ENCODE results near the gene SSR3.

Gene SSR3

GRCh38 chr3:156543043-156543555 is 11.8 kb downstream of the SSR3 start:
- Mint-ChIP-seq H3K9me3 (no peaks in the 10 kb centered on the region), H3K36me3 (ENCODE audit: insufficient read depth) (peaks cover 53% of the 10 kb centered on the region), H3K4me3 (no peak overlapping the region), H3K4me1 (peaks cover 17% of the 10 kb centered on the region), H3K27me3 (no peaks in the 10 kb centered on the region), H3K27ac (ENCODE audit: low read depth) (no peak overlapping the region)
- no peak for DNase-seq (ENCODE audit: low spot score in 2 of 2)
- ATAC-seq (replicated peaks; ENCODE audit: extremely low read depth, poor library complexity, severe bottlenecking), result no peak

DNA sequence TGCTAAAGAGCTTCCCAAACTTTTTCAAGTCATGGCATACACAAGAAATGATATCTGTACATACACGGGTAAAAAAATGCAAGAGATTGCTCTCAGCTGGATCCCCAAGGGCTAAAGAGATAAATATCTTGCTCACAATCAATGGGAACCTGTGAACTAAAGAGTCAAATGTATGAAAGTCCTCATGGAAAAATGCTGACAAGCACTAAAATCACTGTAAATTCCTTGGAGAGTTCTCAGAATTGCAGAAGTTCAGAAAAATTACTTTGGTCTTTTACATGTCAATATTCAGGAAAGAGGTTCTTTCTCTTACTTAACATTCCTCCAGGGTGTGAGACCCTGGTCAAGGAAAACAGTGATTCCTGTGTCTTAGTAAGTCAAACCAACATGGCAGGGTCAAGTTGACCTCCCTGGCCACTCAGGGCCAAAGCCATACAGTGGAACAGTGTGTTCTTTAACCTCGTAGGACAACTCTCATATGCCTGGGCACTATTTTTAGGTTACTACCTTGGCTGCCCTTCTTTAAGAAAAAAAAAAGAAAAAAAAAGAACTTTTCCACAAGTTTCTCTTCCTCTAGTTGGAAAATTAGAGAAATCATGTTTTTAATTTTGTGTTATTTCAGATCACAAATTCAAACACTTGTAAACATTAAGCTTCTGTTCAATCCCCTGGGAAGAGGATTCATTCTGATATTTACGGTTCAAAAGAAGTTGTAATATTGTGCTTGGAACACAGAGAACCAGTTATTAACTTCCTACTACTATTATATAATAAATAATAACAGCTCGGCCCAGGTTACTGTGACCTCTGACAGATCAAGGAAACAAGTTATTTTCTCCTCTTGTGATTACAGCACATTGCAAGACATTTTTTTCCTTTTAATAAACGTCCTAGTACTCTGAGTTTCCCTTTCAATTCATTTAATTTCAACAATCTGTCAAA is 12.5 kb downstream of the SSR3 start:
- no peak overlapping the region for H3K27ac Mint-ChIP-seq (ENCODE audit: low read depth)

GRCh38 chr3:156539802-156540201 is 15.1 kb downstream of the SSR3 start:
- H3K27ac Mint-ChIP-seq (ENCODE audit: low read depth), result no peak overlapping the region
- ATAC-seq (replicated peaks; ENCODE audit: extremely low read depth, poor library complexity, severe bottlenecking), result no peak
- H3K27me3 Mint-ChIP-seq, result no peaks in the 10 kb centered on the region
- H3K4me3 Mint-ChIP-seq, result no peak overlapping the region
- no peaks in the 10 kb centered on the region for H3K4me1 Mint-ChIP-seq
- no peaks in the 10 kb centered on the region for H3K9me3 Mint-ChIP-seq
- no peak for DNase-seq (ENCODE audit: low spot score in 2 of 2)
- peaks cover 37% of the 10 kb centered on the region for H3K36me3 Mint-ChIP-seq (ENCODE audit: insufficient read depth)

More for the DNA sequence above, 12.5 kb downstream of the SSR3 start:
- Mint-ChIP-seq H3K36me3 (ENCODE audit: insufficient read depth) (peaks cover 49% of the 10 kb centered on the region), H3K4me3 (no peak overlapping the region), H3K4me1 (peaks cover 15% of the 10 kb centered on the region), H3K9me3 (no peaks in the 10 kb centered on the region), H3K27me3 (no peaks in the 10 kb centered on the region)
- DNase-seq (ENCODE audit: low spot score in 2 of 2) (no peak), ATAC-seq (replicated peaks; ENCODE audit: extremely low read depth, poor library complexity, severe bottlenecking) (no peak)

- H3K4me3 Mint-ChIP-seq, result no peak overlapping the region
- H3K36me3 Mint-ChIP-seq (ENCODE audit: insufficient read depth), result peaks cover 33% of the 10 kb centered on the region
- H3K27ac Mint-ChIP-seq (ENCODE audit: low read depth), result no peak overlapping the region
- H3K27me3 Mint-ChIP-seq, result no peaks in the 10 kb centered on the region
- no peaks in the 10 kb centered on the region for H3K9me3 Mint-ChIP-seq
- DNase-seq (ENCODE audit: low spot score in 2 of 2) (no peak), ATAC-seq (replicated peaks; ENCODE audit: extremely low read depth, poor library complexity, severe bottlenecking) (no peak)
- H3K4me1 Mint-ChIP-seq, result no peaks in the 10 kb centered on the region
Measured at GRCh38 chr3:156539051-156539450, 15.9 kb downstream of the SSR3 start.

DNA sequence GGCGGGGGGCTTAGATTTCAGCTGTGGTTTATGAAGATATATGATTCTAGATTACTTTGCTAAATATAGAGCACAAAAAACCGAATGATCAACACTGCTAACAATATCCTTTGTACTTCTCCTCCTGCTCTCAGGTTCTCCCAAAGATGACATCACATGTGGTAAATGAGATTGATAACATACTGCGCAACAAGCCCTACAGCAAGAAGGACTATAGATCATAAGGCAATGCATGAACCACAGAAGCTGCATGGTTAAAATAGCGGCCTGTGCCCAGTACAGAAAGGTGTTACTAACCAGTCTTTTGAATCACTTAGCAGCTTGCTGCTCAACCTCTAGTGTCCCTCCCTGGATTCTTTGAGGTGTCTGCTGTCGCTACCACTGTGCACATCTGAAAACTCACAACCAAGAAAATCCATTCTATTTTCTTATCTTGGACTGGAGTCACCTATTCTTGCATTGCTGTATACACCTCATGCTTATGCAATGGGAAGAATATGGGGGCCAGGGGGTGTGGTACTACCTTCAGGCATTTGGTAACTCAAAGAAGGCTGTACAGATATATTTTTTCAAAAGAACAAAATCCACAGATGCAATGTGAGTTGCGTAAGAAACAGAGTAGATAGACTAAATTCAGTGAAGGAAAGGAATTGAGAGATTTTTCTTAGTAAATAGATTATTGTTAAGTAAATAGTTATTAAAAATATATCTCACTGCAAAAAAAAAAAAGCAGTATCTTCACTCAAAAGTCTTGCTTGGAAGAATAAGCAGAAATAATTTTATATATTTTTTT is 18.2 kb downstream of the SSR3 start:
- no peaks in the 10 kb centered on the region for H3K27me3 Mint-ChIP-seq
- no peak overlapping the region for H3K4me3 Mint-ChIP-seq
- DNase-seq (ENCODE audit: low spot score in 2 of 2) (no peak), ATAC-seq (replicated peaks; ENCODE audit: extremely low read depth, poor library complexity, severe bottlenecking) (no peak)
- no peaks in the 10 kb centered on the region for H3K4me1 Mint-ChIP-seq
- H3K9me3 Mint-ChIP-seq, result no peaks in the 10 kb centered on the region
- peaks cover 17% of the 10 kb centered on the region for H3K36me3 Mint-ChIP-seq (ENCODE audit: insufficient read depth)
- H3K27ac Mint-ChIP-seq (ENCODE audit: low read depth), result no peak overlapping the region

- Mint-ChIP-seq H3K4me1 (no peaks in the 10 kb centered on the region), H3K27ac (ENCODE audit: low read depth) (no peak overlapping the region), H3K9me3 (no peaks in the 10 kb centered on the region), H3K4me3 (no peak overlapping the region), H3K36me3 (ENCODE audit: insufficient read depth) (peaks cover 11% of the 10 kb centered on the region), H3K27me3 (no peaks in the 10 kb centered on the region)
- no peak for ATAC-seq (replicated peaks; ENCODE audit: extremely low read depth, poor library complexity, severe bottlenecking)
- no peak for DNase-seq (ENCODE audit: low spot score in 2 of 2)
Measured at GRCh38 chr3:156535798-156536197, 19.1 kb downstream of the SSR3 start.

- ATAC-seq (replicated peaks; ENCODE audit: extremely low read depth, poor library complexity, severe bottlenecking) (no peak), DNase-seq (ENCODE audit: low spot score in 2 of 2) (no peak)
- no peak overlapping the region for H3K4me3 Mint-ChIP-seq
Measured at GRCh38 chr3:156535162-156535627, 19.7 kb downstream of the SSR3 start.

DNA sequence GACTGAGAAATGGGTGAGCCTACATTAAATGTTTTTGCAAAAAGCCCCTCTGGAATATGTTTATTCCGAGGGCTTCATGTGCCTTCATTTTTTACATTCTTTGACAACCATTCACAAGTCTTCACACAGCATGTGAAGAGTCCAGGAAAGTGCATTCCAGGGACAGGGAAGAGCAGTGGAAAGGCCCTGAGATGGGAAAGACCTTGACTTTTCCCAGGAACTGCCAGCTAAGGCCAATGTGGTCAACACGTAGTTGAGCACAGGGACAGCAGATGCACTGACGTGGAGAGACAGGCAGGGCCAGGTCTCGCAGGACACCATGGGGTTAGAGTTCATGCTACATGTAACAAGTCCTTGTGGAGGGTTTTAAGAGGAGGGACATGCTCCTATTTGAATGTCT is 21.7 kb downstream of the SSR3 start:
- no peak for DNase-seq (ENCODE audit: low spot score in 2 of 2)
- no peak overlapping the region for H3K4me3 Mint-ChIP-seq
- H3K9me3 Mint-ChIP-seq, result no peaks in the 10 kb centered on the region
- no peaks in the 10 kb centered on the region for H3K4me1 Mint-ChIP-seq
- no peak for ATAC-seq (replicated peaks; ENCODE audit: extremely low read depth, poor library complexity, severe bottlenecking)
- peak overlapping the region; percentile 21 for H3K27ac Mint-ChIP-seq (ENCODE audit: low read depth)
- H3K27me3 Mint-ChIP-seq, result no peaks in the 10 kb centered on the region
- H3K36me3 Mint-ChIP-seq (ENCODE audit: insufficient read depth), result no peaks in the 10 kb centered on the region

More at GRCh38 chr3:156535162-156535627, 19.7 kb downstream of the SSR3 start:
- Mint-ChIP-seq H3K4me1 (no peaks in the 10 kb centered on the region), H3K27ac (ENCODE audit: low read depth) (no peak overlapping the region), H3K9me3 (no peaks in the 10 kb centered on the region), H3K36me3 (ENCODE audit: insufficient read depth) (peaks cover 9% of the 10 kb centered on the region), H3K27me3 (no peaks in the 10 kb centered on the region)

GRCh38 chr3:156532730-156533129 is 22.2 kb downstream of the SSR3 start:
- no peaks in the 10 kb centered on the region for H3K36me3 Mint-ChIP-seq (ENCODE audit: insufficient read depth)
- no peaks in the 10 kb centered on the region for H3K27me3 Mint-ChIP-seq
- DNase-seq (ENCODE audit: low spot score in 2 of 2), result no peak
- no peak for ATAC-seq (replicated peaks; ENCODE audit: extremely low read depth, poor library complexity, severe bottlenecking)
- no peaks in the 10 kb centered on the region for H3K9me3 Mint-ChIP-seq
- no peaks in the 10 kb centered on the region for H3K4me1 Mint-ChIP-seq
- H3K27ac Mint-ChIP-seq (ENCODE audit: low read depth), result no peak overlapping the region
- no peak overlapping the region for H3K4me3 Mint-ChIP-seq

- Mint-ChIP-seq H3K4me3 (no peak overlapping the region), H3K4me1 (no peaks in the 10 kb centered on the region), H3K27me3 (no peaks in the 10 kb centered on the region), H3K27ac (ENCODE audit: low read depth) (no peak overlapping the region), H3K36me3 (ENCODE audit: insufficient read depth) (no peaks in the 10 kb centered on the region), H3K9me3 (no peaks in the 10 kb centered on the region)
- DNase-seq (ENCODE audit: low spot score in 2 of 2) (no peak), ATAC-seq (replicated peaks; ENCODE audit: extremely low read depth, poor library complexity, severe bottlenecking) (no peak)
Measured at GRCh38 chr3:156530980-156531379, 23.9 kb downstream of the SSR3 start.

DNA sequence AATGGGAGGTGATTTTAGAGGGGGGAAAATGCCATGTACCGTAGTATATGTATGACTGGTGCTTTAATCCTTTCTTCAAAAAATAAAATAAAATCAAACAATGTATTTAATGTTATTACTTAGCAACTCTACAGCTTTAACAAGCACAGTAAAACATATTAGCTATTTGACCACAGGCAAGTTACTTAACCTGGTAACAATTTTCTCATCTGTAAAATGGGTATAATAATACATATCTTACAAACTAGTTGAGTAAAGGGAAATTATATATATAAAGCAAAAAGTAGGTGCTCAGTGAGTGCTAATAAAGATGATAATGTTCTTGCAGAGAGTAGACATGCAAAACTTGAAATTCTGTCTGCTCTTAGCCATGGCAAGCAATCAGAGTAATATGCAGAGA is 27.9 kb downstream of the SSR3 start:
- DNase-seq (ENCODE audit: low spot score in 2 of 2) (no peak), ATAC-seq (replicated peaks; ENCODE audit: extremely low read depth, poor library complexity, severe bottlenecking) (no peak)
- Mint-ChIP-seq H3K4me3 (no peak overlapping the region), H3K4me1 (peaks cover 10% of the 10 kb centered on the region), H3K27me3 (peaks cover 8% of the 10 kb centered on the region), H3K9me3 (no peaks in the 10 kb centered on the region), H3K27ac (ENCODE audit: low read depth) (no peak overlapping the region), H3K36me3 (ENCODE audit: insufficient read depth) (peaks cover 7% of the 10 kb centered on the region)

- Mint-ChIP-seq H3K27ac (ENCODE audit: low read depth) (no peak overlapping the region), H3K36me3 (ENCODE audit: insufficient read depth) (peaks cover 7% of the 10 kb centered on the region), H3K27me3 (peaks cover 8% of the 10 kb centered on the region), H3K4me3 (no peak overlapping the region), H3K9me3 (no peaks in the 10 kb centered on the region), H3K4me1 (peaks cover 10% of the 10 kb centered on the region)
- no peak for ATAC-seq (replicated peaks; ENCODE audit: extremely low read depth, poor library complexity, severe bottlenecking)
- DNase-seq (ENCODE audit: low spot score in 2 of 2), result no peak
Measured at GRCh38 chr3:156525808-156526207, 29.1 kb downstream of the SSR3 start.

Data from central memory CD8-positive, alpha-beta T cell (primary cell).